ENCODE measurements around the gene THSD7B. TPM values are rescaled to one million over a fixed set of nuclear protein-coding genes. Genes with fewer than 3 reads are reported as not detected.

Gene THSD7B
- total and polyA plus RNA-seq, 9 of the 15 experiments (the other 6 are each of a cell fraction or from before 2014, with no cell fraction given) = not detected

DNA sequence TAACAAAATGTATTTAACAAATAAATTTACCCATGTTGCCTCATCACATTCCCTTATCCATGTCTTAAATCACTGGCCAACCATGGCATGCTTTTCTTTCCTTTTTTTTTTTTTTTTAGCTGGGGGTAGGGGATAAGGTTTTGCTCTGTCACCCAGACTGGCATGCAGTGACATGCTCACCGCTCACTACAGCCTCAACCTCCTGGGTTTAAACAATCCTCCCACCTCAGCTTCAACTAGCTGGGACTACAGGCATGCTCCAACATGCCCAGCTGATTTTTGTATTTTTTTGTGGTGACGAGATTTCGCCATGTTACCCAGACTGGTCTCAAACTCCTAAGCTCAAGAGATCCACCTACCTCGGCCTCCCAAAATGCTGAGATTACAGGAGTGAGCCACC lies 266.4 kb downstream of the THSD7B start:
- no peak overlapping the region for H3K4me3 ChIP-seq
- no peak for FAIRE-seq
- POLR2A ChIA-PET = no interaction called here
- 0% methylated on average over 4 of the region's 4 CpGs for WGBS (ENCODE audit: insufficient coverage, low coverage, missing lambda C conversion rate)
- no peak for DNase-seq (ENCODE audit: extremely low read depth in 1 of 4, low spot score in 3 of 4)
- TF ChIP-seq HLTF (IDR thresholded peaks at IDR 0.05) (no peak), ZKSCAN1 (IDR thresholded peaks at IDR 0.05; ENCODE audit: low read depth, low read length) (no peak), XRCC5 (IDR thresholded peaks at IDR 0.05; ENCODE audit: low read depth, low read length) (no peak), NR2F6 (CRISPR knock-in tag; IDR thresholded peaks at IDR 0.05) (no peak), POLR2G (IDR thresholded peaks at IDR 0.05; ENCODE audit: low read depth, low read length) (no peak), ZNF431 (CRISPR knock-in tag; IDR thresholded peaks at IDR 0.05) (no peak), ZNF239 (CRISPR knock-in tag; IDR thresholded peaks at IDR 0.05) (no peak), COPS2 (conservative IDR thresholded peaks at IDR 0.05) (no peak), SRSF7 (optimal IDR thresholded peaks at IDR 0.05; ENCODE audit: low read depth, low read length) (no peak), ZFX (CRISPR knock-in tag; IDR thresholded peaks at IDR 0.05) (no peak), RBM39 (optimal IDR thresholded peaks at IDR 0.05; ENCODE audit: low read depth, low read length) (no peak), EZH2 (IDR thresholded peaks at IDR 0.05; ENCODE audit: borderline replicate concordance, low read depth, low read length) (no peak), THRB (CRISPR knock-in tag; conservative IDR thresholded peaks at IDR 0.05) (no peak), PKNOX1 (IDR thresholded peaks at IDR 0.05) (no peak)
- no peak overlapping the region for H3K4me2 ChIP-seq (ENCODE audit: insufficient read depth, low read length)
- CTCF ChIA-PET (ENCODE audit: low intra/inter-chr PET ratio) = no interaction called here
- no peak for ATAC-seq
- no peak overlapping the region for H3K9ac ChIP-seq (ENCODE audit: insufficient read depth in 1 of 2, low read depth in 2 of 2, low read length in 2 of 2)
- H3K9me3 ChIP-seq (replicated peaks; ENCODE audit: control insufficient read depth, insufficient read depth, low read depth, low read length) = no peaks in the 10 kb centered on the region
- in situ Hi-C loops (cut with MboI) = no loop called here
- intact Hi-C loops (cut with micrococcal nuclease) = no loop called here
- no peak overlapping the region for H2AFZ ChIP-seq (ENCODE audit: low read depth, low read length)
- H3K79me2 ChIP-seq (ENCODE audit: control insufficient read depth, insufficient read depth, low read length) = no peaks in the 10 kb centered on the region
- no peaks in the 10 kb centered on the region for H3K4me1 ChIP-seq (replicated peaks in 1 of 2; ENCODE audit: control insufficient read depth in 2 of 2, insufficient read depth in 2 of 2, low read length in 2 of 2)
- no peaks in the 10 kb centered on the region for H4K20me1 ChIP-seq (replicated peaks; ENCODE audit: control insufficient read depth, insufficient read depth, low read length)
- BruUV-seq (replicated peaks) = no TSS peak
- H3K27me3 ChIP-seq (ENCODE audit: control insufficient read depth in 2 of 2, insufficient read depth in 2 of 2, low read length in 2 of 2) = no peaks in the 10 kb centered on the region
- no peaks in the 10 kb centered on the region for H3K36me3 ChIP-seq (ENCODE audit: control insufficient read depth, insufficient read depth, low read length)
- no peaks in the 10 kb centered on the region for H3K9me1 ChIP-seq (ENCODE audit: control insufficient read depth, insufficient read depth, low read length)
- H3K27ac ChIP-seq (ENCODE audit: extremely low read depth, low read depth, low read length) = no peak overlapping the region

Measured in K562 (cell line).